Skeletal muscle cell (primary cell): Measurements from ENCODE around the gene NPY4R.
"Not testable (repeated sequence)": the region's sequence is repeated elsewhere in the genome, so short reads cannot be mapped to it uniquely, and the experiment has no call there.

Source experiments
- DNase-seq: peaks from one replicate; pipeline ENCODE4 v3.0.0-alpha.2; 2010; ENCODE audit warnings: low read depth
- H3K4me3 ChIP-seq: 2 replicates; pipeline ENCODE4 v1.5.1; 2011; ENCODE audit warnings: low read depth, mild to moderate bottlenecking, control low read depth, low read length, moderate library complexity

NPY4R gene

DNA sequence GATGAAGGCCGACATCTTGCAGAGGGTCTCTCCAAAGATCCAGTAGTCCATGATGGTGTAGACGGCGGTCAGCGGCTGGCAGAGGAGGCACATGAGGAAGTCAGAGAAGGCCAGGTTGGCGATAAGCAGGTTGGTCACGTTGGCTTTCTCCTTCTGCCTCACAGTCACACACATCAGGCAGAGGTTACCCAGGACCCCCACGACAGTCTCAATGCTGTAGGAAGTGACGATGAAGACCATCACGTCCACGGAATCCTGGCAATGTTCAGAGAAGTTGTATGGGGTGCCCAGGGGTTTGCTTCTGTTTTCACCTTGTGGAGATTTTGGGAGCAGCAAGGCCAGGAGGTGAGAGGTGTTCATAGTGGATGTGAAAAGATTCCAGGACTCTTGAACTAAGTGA lies 3.5 kb downstream of the NPY4R start:
- not testable (repeated sequence) for DNase-seq, H3K4me3 ChIP-seq

DNA sequence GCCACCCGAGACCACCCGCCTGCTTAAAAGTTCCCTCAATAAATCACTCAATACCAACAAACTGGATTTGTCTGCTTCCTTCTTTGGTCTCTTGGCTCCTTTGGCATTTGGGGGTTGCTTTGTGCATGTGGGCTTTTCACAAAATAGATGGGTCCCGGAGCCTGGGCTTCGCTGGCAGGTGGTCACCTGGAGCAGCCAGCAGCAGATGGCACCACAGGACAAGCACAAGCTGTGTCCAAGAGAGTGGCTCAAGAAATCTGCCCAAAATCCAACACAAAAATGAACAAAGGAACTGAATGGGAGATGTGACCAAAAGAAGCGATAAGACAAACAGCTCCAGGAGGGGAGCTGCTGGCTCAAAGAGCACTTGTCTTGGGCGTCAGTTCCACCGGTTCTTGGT lies 6.2 kb downstream of the NPY4R start:
- DNase-seq, H3K4me3 ChIP-seq: not testable (repeated sequence)

DNA sequence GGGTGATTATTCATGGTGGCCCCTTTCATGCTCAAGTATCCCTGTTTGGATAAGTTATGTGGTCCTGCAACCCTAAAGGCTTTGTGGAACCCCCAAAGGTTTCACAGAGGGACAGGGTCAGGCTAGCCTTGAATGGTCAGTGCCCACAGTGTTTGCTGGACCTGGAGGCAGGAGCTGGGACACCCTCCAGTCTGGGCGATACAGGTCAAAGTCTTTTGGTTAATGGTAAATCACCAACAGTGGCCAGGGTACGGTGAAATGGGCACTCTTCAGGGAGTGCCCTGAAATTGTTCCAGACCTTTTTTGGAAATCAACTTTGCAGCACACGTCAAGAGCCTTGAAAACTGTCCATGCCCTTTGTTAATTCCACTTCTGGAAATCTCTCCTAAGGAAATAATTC lies 8.7 kb downstream of the NPY4R start:
- DNase-seq, H3K4me3 ChIP-seq: not testable (repeated sequence)

- not testable (repeated sequence) for DNase-seq, H3K4me3 ChIP-seq
These were observed 9.8 kb downstream of the NPY4R start for GRCh38 chr10:46455992-46456391.

- DNase-seq, H3K4me3 ChIP-seq: not testable (repeated sequence)
These were observed 14.4 kb downstream of the NPY4R start for GRCh38 chr10:46451365-46451764.

GRCh38 chr10:46450829-46451228 lies 14.9 kb downstream of the NPY4R start:
- DNase-seq, H3K4me3 ChIP-seq: not testable (repeated sequence)

- DNase-seq, H3K4me3 ChIP-seq: not testable (repeated sequence)
These were observed 18.3 kb downstream of the NPY4R start for GRCh38 chr10:46447439-46447838.

- not testable (repeated sequence) for H3K4me3 ChIP-seq, DNase-seq
These were observed 20.2 kb downstream of the NPY4R start for GRCh38 chr10:46445389-46446122.

DNA sequence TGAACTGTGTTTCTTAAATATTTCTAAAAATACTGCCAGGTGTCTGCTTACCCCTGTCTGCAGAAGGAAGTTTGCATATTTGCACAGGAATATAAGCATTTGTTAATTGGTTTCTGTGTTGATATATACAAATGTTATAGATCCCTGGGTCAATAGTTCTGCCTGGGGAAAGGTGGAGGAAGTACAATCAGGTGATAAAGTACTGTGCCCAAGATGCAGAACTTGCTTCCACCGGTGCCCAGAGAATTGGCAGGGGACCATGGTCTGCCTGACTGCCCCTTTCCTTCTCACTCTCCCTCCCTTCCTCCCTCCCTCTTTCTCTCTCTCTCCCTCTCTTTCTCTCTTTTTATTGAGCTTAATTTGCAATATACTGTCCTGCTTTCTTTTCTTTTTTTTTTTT lies 22.3 kb downstream of the NPY4R start:
- not testable (repeated sequence) for H3K4me3 ChIP-seq, DNase-seq

GRCh38 chr10:46442706-46443275 lies 23.0 kb downstream of the NPY4R start:
- H3K4me3 ChIP-seq, DNase-seq: not testable (repeated sequence)

GRCh38 chr10:46441837-46442278 lies 23.9 kb downstream of the NPY4R start:
- not testable (repeated sequence) for H3K4me3 ChIP-seq, DNase-seq

DNA sequence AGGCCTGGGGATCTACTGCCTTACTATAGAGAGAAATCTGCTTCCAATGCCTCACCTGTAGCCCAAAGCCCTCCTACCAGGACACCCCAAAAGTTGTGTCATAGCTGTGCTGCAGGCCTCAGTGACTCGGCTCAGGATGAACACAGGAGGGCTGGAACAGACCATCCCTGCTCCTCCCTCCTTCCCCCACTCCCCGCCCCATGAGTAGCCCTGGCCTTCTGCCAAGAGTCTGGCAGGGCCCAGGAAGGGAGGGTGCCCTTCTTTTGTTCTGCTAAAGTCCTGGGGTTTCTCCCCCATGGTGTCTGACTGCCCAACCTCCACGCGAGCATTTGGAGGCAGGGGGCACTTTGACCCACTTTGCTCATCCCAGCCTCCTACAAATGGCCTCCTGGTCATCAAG lies 24.8 kb downstream of the NPY4R start:
- DNase-seq, H3K4me3 ChIP-seq: not testable (repeated sequence)

DNA sequence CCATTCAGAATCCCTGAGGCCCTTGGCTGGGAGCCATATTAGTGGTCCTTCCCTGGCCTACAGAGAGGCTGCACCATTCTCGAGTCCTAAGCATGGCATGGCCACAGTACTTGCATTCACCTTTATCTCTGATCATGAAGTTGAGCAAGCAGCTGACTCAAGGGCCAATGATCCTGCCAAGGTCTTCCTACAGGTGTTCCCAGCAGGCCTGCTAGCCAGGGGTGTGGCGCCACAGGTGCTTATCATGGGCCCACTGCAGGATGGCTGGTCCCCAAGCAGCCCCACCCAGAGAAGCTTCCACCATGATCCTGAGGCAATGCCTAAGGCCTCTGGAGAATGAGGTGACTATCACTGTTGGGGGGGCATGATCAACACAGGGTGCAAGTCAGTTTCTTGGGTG lies 42.2 kb downstream of the NPY4R start:
- H3K4me3 ChIP-seq, DNase-seq: not testable (repeated sequence)

- H3K4me3 ChIP-seq, DNase-seq: not testable (repeated sequence)
These were observed 46.0 kb downstream of the NPY4R start for GRCh38 chr10:46419570-46420379.

- not testable (repeated sequence) for DNase-seq, H3K4me3 ChIP-seq
These were observed 47.5 kb downstream of the NPY4R start for GRCh38 chr10:46418283-46418682.

GRCh38 chr10:46415291-46415690 lies 50.5 kb downstream of the NPY4R start:
- H3K4me3 ChIP-seq, DNase-seq: not testable (repeated sequence)

DNA sequence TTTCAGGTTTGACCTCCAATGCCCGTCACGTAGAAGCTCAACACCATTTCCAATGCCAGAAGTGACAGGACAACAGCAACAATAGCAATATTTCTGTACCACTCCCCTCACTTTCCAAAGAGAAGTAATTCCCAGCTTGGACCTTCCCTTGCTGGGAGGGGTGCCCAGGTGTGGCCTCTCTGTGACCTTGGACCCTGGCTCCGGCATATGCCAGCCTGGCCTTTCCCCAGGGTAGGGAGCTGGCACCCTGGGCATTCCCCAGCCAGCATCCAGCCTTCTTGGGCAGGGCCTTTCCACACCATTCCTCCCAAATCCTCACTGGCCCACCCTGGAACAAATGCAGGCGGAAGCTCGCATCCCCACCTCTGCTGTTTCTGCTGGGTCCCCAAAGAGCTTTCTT lies 53.1 kb downstream of the NPY4R start:
- H3K4me3 ChIP-seq, DNase-seq: not testable (repeated sequence)

GRCh38 chr10:46411123-46411522 lies 54.6 kb downstream of the NPY4R start:
- H3K4me3 ChIP-seq, DNase-seq: not testable (repeated sequence)
